ENCODE measurements around the gene CACNA1B.

The CACNA1B gene

GRCh38 chr9:137917795-137918194 is 40.2 kb downstream of the CACNA1B start:
- Histone ChIP-seq H3K36me3 (ENCODE audit: insufficient read depth, insufficient read length, low read length) (peaks cover 73% of the 10 kb centered on the region), H3K4me1 (ENCODE audit: insufficient read depth, insufficient read length) (peaks cover 16% of the 10 kb centered on the region), H3K9me3 (ENCODE audit: insufficient read depth, low read length) (no peaks in the 10 kb centered on the region), H3K27me3 (ENCODE audit: insufficient read depth, insufficient read length) (no peaks in the 10 kb centered on the region), H3K9ac (ENCODE audit: insufficient read length, low read depth) (no peak overlapping the region), H3K4me3 (ENCODE audit: insufficient read length, low read depth) (no peak overlapping the region)
- TF ChIP-seq YY1 (IDR thresholded peaks at IDR 0.05; ENCODE audit: insufficient read depth, insufficient read length): no peak
- no peak for TF ChIP-seq SUZ12 (IDR thresholded peaks at IDR 0.05; ENCODE audit: extremely low read depth, insufficient read depth, insufficient read length)
- no peak for DNase-seq (ENCODE audit: low read depth, low spot score)

- H3K4me3 ChIP-seq (ENCODE audit: insufficient read length, low read depth): no peak overlapping the region
- TF ChIP-seq YY1 (IDR thresholded peaks at IDR 0.05; ENCODE audit: insufficient read depth, insufficient read length): no peak
- no peak for TF ChIP-seq SUZ12 (IDR thresholded peaks at IDR 0.05; ENCODE audit: extremely low read depth, insufficient read depth, insufficient read length)
- TF ChIP-seq ZNF274 (IDR thresholded peaks at IDR 0.05; ENCODE audit: low read depth, low read length): no peak
- H3K9me3 ChIP-seq (ENCODE audit: insufficient read depth, low read length): no peaks in the 10 kb centered on the region
- no peaks in the 10 kb centered on the region for H3K27me3 ChIP-seq (ENCODE audit: insufficient read depth, insufficient read length)
- DNase-seq (ENCODE audit: low read depth, low spot score): no peak
- peaks cover 73% of the 10 kb centered on the region for H3K36me3 ChIP-seq (ENCODE audit: insufficient read depth, insufficient read length, low read length)
- H3K4me1 ChIP-seq (ENCODE audit: insufficient read depth, insufficient read length): peaks cover 16% of the 10 kb centered on the region
- no peak overlapping the region for H3K9ac ChIP-seq (ENCODE audit: insufficient read length, low read depth)
Observed at GRCh38 chr9:137918331-137919094, 40.9 kb downstream of the CACNA1B start.

DNA sequence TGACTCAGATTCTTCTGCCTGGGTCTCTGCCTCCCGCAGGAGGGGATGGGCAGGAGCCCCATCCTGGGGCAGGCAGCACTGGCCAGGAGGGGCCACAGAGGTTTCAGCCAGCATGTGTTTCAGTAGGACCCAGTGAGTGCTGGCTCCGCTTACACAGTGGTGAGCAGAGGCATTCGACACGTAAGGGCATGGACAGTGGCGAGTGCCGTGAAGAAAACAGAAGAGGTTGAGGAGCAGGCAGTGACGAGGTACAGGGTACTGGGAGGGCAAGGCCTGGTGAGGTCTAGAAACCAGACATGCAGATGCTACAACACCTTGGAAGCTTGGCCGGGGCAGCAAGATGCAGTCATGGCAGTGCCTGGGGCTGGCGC is 41.5 kb downstream of the CACNA1B start:
- Histone ChIP-seq H3K36me3 (ENCODE audit: insufficient read depth, insufficient read length, low read length) (peaks cover 67% of the 10 kb centered on the region), H3K27me3 (ENCODE audit: insufficient read depth, insufficient read length) (no peaks in the 10 kb centered on the region)
- no peak for TF ChIP-seq YY1 (IDR thresholded peaks at IDR 0.05; ENCODE audit: insufficient read depth, insufficient read length)

GRCh38 chr9:137919649-137920141 is 42.1 kb downstream of the CACNA1B start:
- Histone ChIP-seq H3K36me3 (ENCODE audit: insufficient read depth, insufficient read length, low read length) (peaks cover 62% of the 10 kb centered on the region), H3K4me1 (ENCODE audit: insufficient read depth, insufficient read length) (peaks cover 16% of the 10 kb centered on the region), H3K4me3 (ENCODE audit: insufficient read length, low read depth) (no peak overlapping the region), H3K9me3 (ENCODE audit: insufficient read depth, low read length) (no peaks in the 10 kb centered on the region), H3K9ac (ENCODE audit: insufficient read length, low read depth) (no peak overlapping the region), H3K27me3 (ENCODE audit: insufficient read depth, insufficient read length) (no peaks in the 10 kb centered on the region)
- no peak for TF ChIP-seq SUZ12 (IDR thresholded peaks at IDR 0.05; ENCODE audit: extremely low read depth, insufficient read depth, insufficient read length)
- TF ChIP-seq YY1 (IDR thresholded peaks at IDR 0.05; ENCODE audit: insufficient read depth, insufficient read length): no peak
- TF ChIP-seq ZNF274 (IDR thresholded peaks at IDR 0.05; ENCODE audit: low read depth, low read length): no peak
- no peak for DNase-seq (ENCODE audit: low read depth, low spot score)

More for the DNA sequence above, 41.5 kb downstream of the CACNA1B start:
- no peak overlapping the region for H3K9ac ChIP-seq (ENCODE audit: insufficient read length, low read depth)
- no peak for DNase-seq (ENCODE audit: low read depth, low spot score)
- H3K4me1 ChIP-seq (ENCODE audit: insufficient read depth, insufficient read length): peaks cover 16% of the 10 kb centered on the region
- no peak overlapping the region for H3K4me3 ChIP-seq (ENCODE audit: insufficient read length, low read depth)
- no peaks in the 10 kb centered on the region for H3K9me3 ChIP-seq (ENCODE audit: insufficient read depth, low read length)

GRCh38 chr9:137920753-137921152 is 43.2 kb downstream of the CACNA1B start:
- H3K36me3 ChIP-seq (ENCODE audit: insufficient read depth, insufficient read length, low read length): peaks cover 57% of the 10 kb centered on the region
- H3K27me3 ChIP-seq (ENCODE audit: insufficient read depth, insufficient read length): no peaks in the 10 kb centered on the region
- no peak for DNase-seq (ENCODE audit: low read depth, low spot score)
- H3K4me3 ChIP-seq (ENCODE audit: insufficient read length, low read depth): no peak overlapping the region
- H3K4me1 ChIP-seq (ENCODE audit: insufficient read depth, insufficient read length): peaks cover 16% of the 10 kb centered on the region
- TF ChIP-seq SUZ12 (IDR thresholded peaks at IDR 0.05; ENCODE audit: extremely low read depth, insufficient read depth, insufficient read length) (no peak), ZNF274 (IDR thresholded peaks at IDR 0.05; ENCODE audit: low read depth, low read length) (no peak), YY1 (IDR thresholded peaks at IDR 0.05; ENCODE audit: insufficient read depth, insufficient read length) (no peak)
- H3K9me3 ChIP-seq (ENCODE audit: insufficient read depth, low read length): no peaks in the 10 kb centered on the region
- no peak overlapping the region for H3K9ac ChIP-seq (ENCODE audit: insufficient read length, low read depth)

DNA sequence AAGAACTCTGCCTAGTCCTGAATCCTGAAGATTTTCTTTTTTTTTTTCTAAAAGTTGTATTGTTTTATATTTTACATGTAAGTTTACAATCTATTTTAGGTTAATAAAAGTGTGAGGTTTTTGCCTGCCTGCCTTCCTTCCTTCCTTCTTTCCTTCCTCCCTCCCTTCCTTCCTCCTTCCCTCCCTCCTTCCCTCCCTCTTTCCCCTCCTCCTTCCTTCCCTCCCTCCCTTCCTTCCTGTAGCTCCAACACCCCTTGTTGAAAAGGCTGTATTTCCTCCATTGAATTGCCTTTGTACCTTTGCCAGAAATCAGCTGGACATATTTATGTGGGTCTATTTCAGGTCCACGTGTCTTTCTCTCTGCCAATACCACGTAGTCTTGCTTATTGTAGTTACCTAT is 46.6 kb downstream of the CACNA1B start:
- peaks cover 16% of the 10 kb centered on the region; the same call in 1 of the 2 replicates for H3K9me3 ChIP-seq (ENCODE audit: insufficient read depth, low read length)
- peaks cover 34% of the 10 kb centered on the region for H3K36me3 ChIP-seq (ENCODE audit: insufficient read depth, insufficient read length, low read length)
- H3K4me3 ChIP-seq (ENCODE audit: insufficient read length, low read depth): no peak overlapping the region
- no peak for DNase-seq (ENCODE audit: low read depth, low spot score)
- peaks cover 7% of the 10 kb centered on the region for H3K4me1 ChIP-seq (ENCODE audit: insufficient read depth, insufficient read length)
- TF ChIP-seq ZNF274 (IDR thresholded peaks at IDR 0.05; ENCODE audit: low read depth, low read length) (no peak), SUZ12 (IDR thresholded peaks at IDR 0.05; ENCODE audit: extremely low read depth, insufficient read depth, insufficient read length) (no peak), YY1 (IDR thresholded peaks at IDR 0.05; ENCODE audit: insufficient read depth, insufficient read length) (no peak)
- H3K27me3 ChIP-seq (ENCODE audit: insufficient read depth, insufficient read length): no peaks in the 10 kb centered on the region
- H3K9ac ChIP-seq (ENCODE audit: insufficient read length, low read depth): no peak overlapping the region

- Histone ChIP-seq H3K27me3 (ENCODE audit: insufficient read depth, insufficient read length) (no peaks in the 10 kb centered on the region), H3K9me3 (ENCODE audit: insufficient read depth, low read length) (peaks cover 16% of the 10 kb centered on the region; the same call in 1 of the 2 replicates), H3K4me1 (ENCODE audit: insufficient read depth, insufficient read length) (peaks cover under 1% of the 10 kb centered on the region), H3K4me3 (ENCODE audit: insufficient read length, low read depth) (no peak overlapping the region), H3K36me3 (ENCODE audit: insufficient read depth, insufficient read length, low read length) (peaks cover 31% of the 10 kb centered on the region), H3K9ac (ENCODE audit: insufficient read length, low read depth) (no peak overlapping the region)
- TF ChIP-seq YY1 (IDR thresholded peaks at IDR 0.05; ENCODE audit: insufficient read depth, insufficient read length) (no peak), ZNF274 (IDR thresholded peaks at IDR 0.05; ENCODE audit: low read depth, low read length) (no peak), SUZ12 (IDR thresholded peaks at IDR 0.05; ENCODE audit: extremely low read depth, insufficient read depth, insufficient read length) (no peak)
- DNase-seq (ENCODE audit: low read depth, low spot score): no peak
Observed at GRCh38 chr9:137924761-137925369, 47.3 kb downstream of the CACNA1B start.
